HuH-7 (cell line): Measurements from ENCODE around the gene RBM24.

Experiments used
- DNase-seq: peaks from one replicate; pipeline ENCODE4 v3.0.0; 2011; ENCODE audit warnings: low spot score

Gene RBM24

DNA sequence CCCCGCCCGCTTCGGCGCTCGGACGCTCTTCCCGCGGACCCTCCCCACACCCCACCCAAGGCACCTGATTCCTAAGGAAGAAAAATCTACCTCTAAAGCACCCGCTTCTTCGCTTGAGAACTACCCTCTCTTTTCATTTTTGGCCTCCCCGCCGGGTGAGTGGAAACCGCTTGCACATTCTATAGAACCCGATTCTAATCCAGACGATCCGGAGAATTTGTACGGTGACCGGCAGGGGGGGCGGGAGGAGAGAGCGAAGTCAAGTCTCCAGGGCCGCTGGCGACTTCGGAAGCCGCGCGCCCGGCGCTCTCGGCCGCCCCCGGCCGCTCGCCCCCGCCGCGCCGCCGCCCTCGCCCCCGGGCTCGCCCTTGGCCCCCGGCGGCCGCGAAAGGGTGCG is at the start of gene RBM24:
Gene RBM24 (plus strand): TSS at position 262 of the 397 bp plus-strand sequence. CDS start 221 bp downstream, outside the sequence.
- peak; percentile 63 for DNase-seq

DNA sequence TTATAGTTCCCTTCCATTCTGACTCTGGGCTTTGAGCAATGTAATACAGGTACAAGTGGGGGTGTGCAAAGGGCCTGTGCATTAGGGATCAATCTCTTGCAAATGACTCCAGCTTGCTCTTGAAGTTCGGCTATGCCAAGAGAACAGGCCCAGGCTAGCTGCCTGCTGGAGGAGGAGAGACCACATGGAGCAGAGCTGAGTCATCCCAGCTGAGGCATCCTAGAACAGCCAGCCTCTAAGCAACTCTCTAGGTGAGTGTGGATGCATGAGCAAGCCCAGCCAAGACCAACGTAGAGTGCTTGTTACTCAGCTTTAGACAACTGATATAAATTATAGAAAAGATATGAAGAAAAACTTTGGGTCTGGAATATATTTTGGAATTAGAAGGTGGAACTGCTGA is 47.6 kb upstream of the RBM24 start:
- DNase-seq, result no peak

- DNase-seq, result no peak
These were observed 43.9 kb upstream of the RBM24 start for GRCh38 chr6:17237246-17237645.

- no peak for DNase-seq
These were observed 41.9 kb upstream of the RBM24 start for GRCh38 chr6:17239260-17239659.

DNA sequence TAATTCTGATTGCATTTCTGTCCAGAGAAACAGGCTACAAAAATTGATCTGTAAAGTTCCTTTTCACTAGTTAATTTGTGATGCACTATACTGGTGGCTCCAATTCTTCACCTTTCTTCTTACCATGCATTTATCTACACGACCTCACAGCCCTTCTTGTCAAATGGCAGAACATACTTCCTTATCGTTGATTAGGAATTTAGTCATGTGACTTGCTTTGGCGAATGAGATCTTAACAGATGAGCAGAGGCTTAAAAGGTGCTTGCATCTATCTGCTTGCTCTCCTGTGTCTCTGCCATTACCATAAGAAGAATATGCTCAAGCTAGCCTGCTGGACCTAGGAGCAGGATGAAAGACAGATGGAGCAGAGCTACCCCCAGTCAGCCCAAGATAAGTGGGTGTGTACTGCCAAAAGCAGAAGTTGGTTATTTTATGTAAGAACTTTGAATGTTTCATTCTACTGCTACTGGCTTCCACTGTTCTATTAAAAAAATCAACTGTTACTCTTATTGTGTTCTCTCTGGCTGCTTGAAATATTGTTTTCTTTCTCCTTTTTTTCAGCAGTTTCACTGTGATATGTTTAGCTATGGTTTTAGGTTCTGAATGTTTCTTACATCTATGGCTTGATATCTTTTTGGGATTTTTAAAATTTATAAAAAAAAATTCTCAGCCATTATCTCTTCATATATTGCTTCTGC is 40.2 kb upstream of the RBM24 start:
- no peak for DNase-seq

DNA sequence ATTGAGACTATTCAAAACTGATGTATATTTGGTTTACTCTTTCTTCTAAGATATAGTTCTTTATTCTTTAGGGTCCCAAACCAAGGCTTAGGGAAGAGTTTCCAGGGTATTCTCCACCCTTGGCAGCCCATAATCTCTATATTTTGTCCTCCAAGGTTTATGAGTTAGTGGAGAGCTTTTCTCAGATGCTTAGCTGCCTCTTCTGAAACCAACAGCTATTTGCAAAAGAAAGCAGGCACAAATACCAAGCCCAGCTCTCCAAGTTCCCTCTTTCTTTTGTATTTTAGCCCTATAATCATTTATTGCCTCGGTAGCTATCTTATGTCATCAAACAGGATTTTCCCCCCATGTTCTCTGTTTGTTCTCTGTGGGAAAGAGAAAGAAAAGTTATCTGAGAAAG is 39.1 kb upstream of the RBM24 start:
- no peak for DNase-seq

DNA sequence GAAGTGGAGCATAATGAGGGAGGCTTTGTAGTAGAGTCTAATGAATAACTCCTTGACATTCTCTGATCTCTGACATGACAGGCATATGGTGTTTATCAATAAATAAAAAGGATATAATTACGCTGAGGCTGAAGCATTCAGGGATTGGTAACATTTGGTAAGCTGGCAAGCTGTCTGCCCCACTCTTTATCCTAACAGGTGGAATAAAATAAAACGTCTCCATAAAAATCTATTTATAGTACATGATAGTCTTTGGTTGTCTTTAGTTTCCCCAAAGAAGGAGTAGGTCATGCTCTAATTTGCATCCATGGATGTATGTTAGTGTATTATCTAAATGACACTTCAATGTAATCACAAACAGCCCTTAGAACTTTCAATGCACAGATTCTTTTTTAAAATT is 30.9 kb upstream of the RBM24 start:
- DNase-seq, result no peak

DNA sequence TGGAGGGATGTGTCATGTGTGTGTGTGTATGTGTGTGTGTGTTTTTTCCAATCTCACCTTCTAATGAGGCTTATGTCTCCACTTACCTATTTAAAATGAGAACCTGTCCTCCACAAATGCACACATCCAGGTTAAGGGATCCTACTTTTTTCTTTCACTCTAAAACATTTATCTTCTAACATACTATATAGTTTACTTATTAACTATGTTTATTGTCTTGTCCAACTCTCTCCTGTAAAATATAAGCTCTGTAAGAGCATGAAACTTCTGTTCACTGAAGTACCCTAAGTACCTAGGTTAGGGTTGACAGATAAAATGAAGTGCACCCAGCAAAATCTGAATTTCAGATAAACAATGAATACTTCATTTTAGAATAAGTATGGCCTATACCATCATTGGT is 29.2 kb upstream of the RBM24 start:
- no peak for DNase-seq

GRCh38 chr6:17258749-17259148 is 22.4 kb upstream of the RBM24 start:
- no peak for DNase-seq

GRCh38 chr6:17265570-17265969 is 15.6 kb upstream of the RBM24 start:
- no peak for DNase-seq

GRCh38 chr6:17267566-17267965 is 13.6 kb upstream of the RBM24 start:
- no peak for DNase-seq

- no peak for DNase-seq
These were observed 13.0 kb upstream of the RBM24 start for GRCh38 chr6:17268114-17268513.

- DNase-seq, result no peak
These were observed 11.3 kb upstream of the RBM24 start for GRCh38 chr6:17269840-17270239.

DNA sequence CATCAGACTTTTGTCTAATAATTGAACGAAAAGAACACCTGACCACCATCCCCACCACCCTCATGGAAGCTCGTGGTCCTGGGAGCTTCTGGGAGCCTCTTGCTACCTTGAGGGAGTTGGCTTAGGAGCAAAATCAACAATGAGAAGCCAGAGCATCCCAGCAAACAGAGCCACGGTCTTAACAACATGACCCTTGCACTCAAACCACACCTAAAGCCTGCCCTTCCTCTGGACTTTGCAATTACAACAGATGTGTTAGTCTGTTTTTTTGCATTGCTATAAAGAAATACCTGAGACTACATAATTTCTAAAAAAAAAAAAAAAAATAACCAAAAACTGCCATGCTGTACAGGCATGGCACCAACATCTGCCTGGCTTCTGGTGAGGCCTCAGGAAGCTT is 9.5 kb upstream of the RBM24 start:
- peak; percentile 37 for DNase-seq

- DNase-seq, result no peak
These were observed 4.4 kb upstream of the RBM24 start for GRCh38 chr6:17276766-17277165.

GRCh38 chr6:17277256-17277655 is 3.9 kb upstream of the RBM24 start:
- DNase-seq, result no peak

DNA sequence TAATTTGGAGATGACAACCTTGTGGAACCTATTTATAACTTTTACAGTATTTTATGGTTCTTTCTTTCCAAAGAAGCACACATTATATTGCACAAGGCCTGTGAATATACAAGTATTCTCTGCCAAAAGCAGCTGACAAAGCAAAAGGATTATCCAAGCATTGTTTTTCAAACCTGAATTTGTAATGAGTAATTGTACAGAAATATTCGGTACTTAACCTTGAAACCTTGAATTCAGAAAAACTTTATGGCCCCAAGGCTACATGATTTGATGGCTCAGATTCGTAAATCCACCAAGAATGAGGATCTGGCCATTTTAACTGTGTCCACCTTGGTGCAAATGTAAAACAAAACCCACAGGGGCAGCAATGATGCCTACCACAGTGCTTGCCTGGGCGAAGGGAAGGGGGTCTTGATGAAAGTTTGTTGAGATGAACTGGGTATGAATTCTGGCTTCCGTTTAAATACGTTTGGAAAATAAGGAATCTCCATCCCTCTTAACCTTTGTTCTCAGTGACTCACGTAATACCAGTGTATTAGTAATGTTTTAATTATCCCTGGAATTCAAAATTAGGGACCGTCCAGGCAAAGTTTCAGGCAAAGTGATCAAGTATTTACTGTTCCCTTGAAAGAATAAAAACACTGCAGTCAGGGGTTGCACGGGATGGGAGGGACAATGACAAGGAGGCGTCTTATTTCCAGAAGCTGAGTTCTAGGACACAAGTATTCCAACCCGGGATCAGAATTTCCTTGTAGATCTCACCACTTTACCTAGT is 2.7 kb upstream of the RBM24 start:
- DNase-seq, result no peak

GRCh38 chr6:17280138-17280537 is 1.0 kb upstream of the RBM24 start:
- DNase-seq, result no peak

DNA sequence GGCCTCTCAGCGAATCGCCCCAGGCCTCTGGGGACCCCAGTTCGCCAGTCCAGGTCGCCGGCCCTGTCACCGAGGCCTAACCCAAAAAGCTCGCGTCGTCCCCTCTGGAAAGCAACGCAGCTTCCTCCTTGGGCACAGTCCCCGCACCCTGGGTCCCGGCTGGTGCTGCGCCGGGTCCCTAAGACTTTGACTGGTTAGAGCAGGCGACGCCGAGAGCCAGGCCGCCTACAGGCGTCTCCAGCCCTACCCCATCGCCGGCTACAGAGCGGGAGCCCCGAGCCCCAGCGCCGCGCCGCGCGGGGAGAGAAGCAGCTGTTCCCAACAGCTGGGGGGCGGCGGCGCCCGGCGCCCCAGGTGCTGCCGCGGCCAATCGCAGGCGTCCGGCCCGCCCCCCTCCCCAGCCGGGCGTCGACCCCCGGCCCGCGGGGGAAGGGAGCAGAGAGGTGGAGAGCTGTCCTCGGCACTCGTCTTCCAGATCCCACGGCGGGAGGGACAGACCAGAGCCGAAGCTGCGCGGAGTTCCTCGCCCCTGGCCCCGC is 540 bp upstream of the RBM24 start:
- peak; percentile 30 for DNase-seq

DNA sequence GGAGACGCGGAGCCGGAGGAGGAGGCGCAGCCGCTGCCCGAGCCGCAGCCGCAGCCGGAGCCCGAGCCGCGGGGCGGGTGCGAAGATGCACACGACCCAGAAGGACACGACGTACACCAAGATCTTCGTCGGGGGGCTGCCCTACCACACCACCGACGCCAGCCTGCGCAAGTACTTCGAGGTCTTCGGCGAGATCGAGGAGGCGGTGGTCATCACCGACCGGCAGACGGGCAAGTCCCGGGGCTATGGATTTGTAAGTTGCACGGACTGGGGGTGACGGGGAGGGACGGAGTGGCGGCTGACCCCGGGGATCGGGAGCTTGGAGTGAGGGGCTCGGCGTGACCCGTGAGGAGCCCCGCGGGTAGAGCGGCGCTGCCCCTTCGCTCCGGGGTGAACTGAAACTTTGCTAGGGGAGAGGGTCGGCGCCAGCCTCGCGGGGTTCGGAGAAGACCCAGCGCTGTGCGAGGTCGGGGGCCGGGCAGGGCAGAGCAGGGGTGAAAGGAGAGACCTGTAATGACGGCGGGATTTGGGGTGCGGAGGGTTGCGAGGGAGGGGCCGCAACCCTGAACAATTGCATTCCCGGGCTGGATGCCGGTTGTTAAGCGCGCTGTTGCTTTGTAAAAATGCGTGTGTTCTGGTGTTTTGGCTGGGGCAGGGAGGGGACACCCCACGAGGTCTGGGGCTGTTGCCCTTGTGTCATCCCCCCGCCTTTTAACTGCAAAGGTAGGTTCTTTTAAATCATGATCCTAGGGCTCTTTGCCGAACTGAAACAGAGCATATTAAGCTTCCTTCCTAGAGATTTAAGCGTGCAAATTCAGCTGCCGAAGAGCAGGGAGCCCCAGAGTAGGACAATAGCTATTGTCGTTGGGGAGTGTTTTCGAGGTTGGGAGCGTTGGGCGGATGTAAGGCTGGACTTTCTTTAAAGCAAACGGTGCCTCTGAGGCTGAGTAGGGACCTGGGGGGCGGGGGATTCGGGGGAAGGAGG is 628 bp downstream of the RBM24 start:
- peak; percentile 14 for DNase-seq

DNA sequence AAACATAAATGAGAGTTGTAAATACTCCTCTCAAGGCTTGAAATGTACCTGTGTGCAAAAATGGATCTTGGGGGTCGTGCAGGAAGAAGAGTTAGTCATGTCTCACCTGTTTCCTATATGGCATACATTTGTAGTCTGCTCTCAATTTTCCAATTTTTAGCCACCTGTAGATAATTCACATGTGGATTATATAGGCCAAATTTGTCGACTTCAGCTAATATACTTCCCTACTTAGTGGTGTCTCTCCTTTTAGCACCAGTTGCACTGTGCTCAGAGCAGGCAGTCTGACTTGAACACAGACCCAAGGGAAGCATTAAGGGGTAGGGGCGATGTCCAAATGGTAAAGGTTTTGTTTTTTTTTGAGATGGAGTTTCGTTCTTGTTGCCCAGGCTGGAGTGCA is 1.9 kb downstream of the RBM24 start:
- no peak for DNase-seq

GRCh38 chr6:17289630-17290061 is 8.5 kb downstream of the RBM24 start:
- no peak for DNase-seq
